ENCODE results near the gene OPHN1.

- TF ChIP-seq CTCF (IDR thresholded peaks at IDR 0.05) (no peak), POLR2A (IDR thresholded peaks at IDR 0.05) (no peak)
Observed at GRCh38 chrX:68439341-68439740, 6.0 kb upstream of the OPHN1 start.
